ENCODE measurements around the gene TMEM52. TPM values are rescaled to one million over a fixed set of nuclear protein-coding genes. Genes with fewer than 3 reads are reported as not detected.

Gene TMEM52
- total RNA-seq, 1 donor from 2014 or later: 1.2 TPM

- DNase-seq (ENCODE audit: missing footprints) (peak; percentile 37), ATAC-seq (no peak)
- intact Hi-C loops (cut with DNase I): loop anchor here (10.0 kb wide), 1 partner anchor 221 kb away; no protein-coding TSS in a partner anchor
Observed at GRCh38 chr1:1954015-1954414, 34.9 kb upstream of the TMEM52 start.

- intact Hi-C loops (cut with DNase I): loop anchor here (10.0 kb wide), 1 partner anchor 224 kb away; no protein-coding TSS in a partner anchor
- DNase-seq (ENCODE audit: missing footprints) (no peak), ATAC-seq (no peak)
Observed at GRCh38 chr1:1950940-1951339, 31.9 kb upstream of the TMEM52 start.

- DNase-seq (ENCODE audit: missing footprints) (no peak), ATAC-seq (no peak)
- intact Hi-C loops (cut with DNase I): no loop called here
Observed at GRCh38 chr1:1948783-1949182, 29.7 kb upstream of the TMEM52 start.

GRCh38 chr1:1947493-1947892 is 28.4 kb upstream of the TMEM52 start:
- ATAC-seq (no peak), DNase-seq (ENCODE audit: missing footprints) (peak; percentile 5)
- intact Hi-C loops (cut with DNase I): no loop called here

- ATAC-seq: peak; percentile 73
- DNase-seq (ENCODE audit: missing footprints): peak; percentile 84
- intact Hi-C loops (cut with DNase I): no loop called here
Observed at GRCh38 chr1:1946540-1946939, 27.5 kb upstream of the TMEM52 start.

GRCh38 chr1:1945782-1946393 is 26.8 kb upstream of the TMEM52 start:
- ATAC-seq: no peak
- DNase-seq (ENCODE audit: missing footprints): peak; percentile 60
- intact Hi-C loops (cut with DNase I): no loop called here

GRCh38 chr1:1943834-1944570 is 24.9 kb upstream of the TMEM52 start:
- intact Hi-C loops (cut with DNase I): loop anchor here (1.0 kb wide), 1 partner anchor 101 kb away; no protein-coding TSS in a partner anchor
- peak; percentile 70 for ATAC-seq
- DNase-seq (ENCODE audit: missing footprints): peak; percentile 75

GRCh38 chr1:1942753-1943656 is 23.9 kb upstream of the TMEM52 start:
- ATAC-seq: no peak
- peak; percentile 55 for DNase-seq (ENCODE audit: missing footprints)
- intact Hi-C loops (cut with DNase I): no loop called here

- intact Hi-C loops (cut with DNase I): no loop called here
- peak; percentile 41 for DNase-seq (ENCODE audit: missing footprints)
- no peak for ATAC-seq
Observed at GRCh38 chr1:1941868-1942752, 23.0 kb upstream of the TMEM52 start.

GRCh38 chr1:1941211-1941841 is 22.2 kb upstream of the TMEM52 start:
- intact Hi-C loops (cut with DNase I): no loop called here
- ATAC-seq (no peak), DNase-seq (ENCODE audit: missing footprints) (peak; percentile 57)

GRCh38 chr1:1940123-1940425 is 21.0 kb upstream of the TMEM52 start:
- DNase-seq (ENCODE audit: missing footprints) (no peak), ATAC-seq (no peak)
- intact Hi-C loops (cut with DNase I): no loop called here

GRCh38 chr1:1939296-1940122 is 20.4 kb upstream of the TMEM52 start:
- intact Hi-C loops (cut with DNase I): no loop called here
- no peak for ATAC-seq
- DNase-seq (ENCODE audit: missing footprints): peak; percentile 66

GRCh38 chr1:1938613-1939295 is 19.7 kb upstream of the TMEM52 start:
- no peak for ATAC-seq
- DNase-seq (ENCODE audit: missing footprints): peak; percentile 33
- intact Hi-C loops (cut with DNase I): no loop called here

- DNase-seq (ENCODE audit: missing footprints) (peak; percentile 4), ATAC-seq (no peak)
- intact Hi-C loops (cut with DNase I): no loop called here
Observed at GRCh38 chr1:1938276-1938573, 19.1 kb upstream of the TMEM52 start.

- ATAC-seq (no peak), DNase-seq (ENCODE audit: missing footprints) (peak; percentile 31)
- intact Hi-C loops (cut with DNase I): no loop called here
Observed at GRCh38 chr1:1937549-1938275, 18.6 kb upstream of the TMEM52 start.

GRCh38 chr1:1937061-1937460 is 18.0 kb upstream of the TMEM52 start:
- intact Hi-C loops (cut with DNase I): no loop called here
- peak; percentile 16 for DNase-seq (ENCODE audit: missing footprints)
- no peak for ATAC-seq
